Activated effector memory CD4-positive, alpha-beta T cell treated with Interleukin-2 at 50 U/mL for 16 hours (primary cell): ENCODE results near the gene ZNF142.
A peak's percentile ranks its signal among the peaks of the same experiment; 100 is the strongest.
"Not testable (repeated sequence)": the region's sequence is repeated elsewhere in the genome, so short reads cannot be mapped to it uniquely, and the experiment has no call there.

Experiments
- DNase-seq: peaks from one replicate; pipeline ENCODE4 v3.0.0-alpha.2; 2020

The ZNF142 gene, protein sequence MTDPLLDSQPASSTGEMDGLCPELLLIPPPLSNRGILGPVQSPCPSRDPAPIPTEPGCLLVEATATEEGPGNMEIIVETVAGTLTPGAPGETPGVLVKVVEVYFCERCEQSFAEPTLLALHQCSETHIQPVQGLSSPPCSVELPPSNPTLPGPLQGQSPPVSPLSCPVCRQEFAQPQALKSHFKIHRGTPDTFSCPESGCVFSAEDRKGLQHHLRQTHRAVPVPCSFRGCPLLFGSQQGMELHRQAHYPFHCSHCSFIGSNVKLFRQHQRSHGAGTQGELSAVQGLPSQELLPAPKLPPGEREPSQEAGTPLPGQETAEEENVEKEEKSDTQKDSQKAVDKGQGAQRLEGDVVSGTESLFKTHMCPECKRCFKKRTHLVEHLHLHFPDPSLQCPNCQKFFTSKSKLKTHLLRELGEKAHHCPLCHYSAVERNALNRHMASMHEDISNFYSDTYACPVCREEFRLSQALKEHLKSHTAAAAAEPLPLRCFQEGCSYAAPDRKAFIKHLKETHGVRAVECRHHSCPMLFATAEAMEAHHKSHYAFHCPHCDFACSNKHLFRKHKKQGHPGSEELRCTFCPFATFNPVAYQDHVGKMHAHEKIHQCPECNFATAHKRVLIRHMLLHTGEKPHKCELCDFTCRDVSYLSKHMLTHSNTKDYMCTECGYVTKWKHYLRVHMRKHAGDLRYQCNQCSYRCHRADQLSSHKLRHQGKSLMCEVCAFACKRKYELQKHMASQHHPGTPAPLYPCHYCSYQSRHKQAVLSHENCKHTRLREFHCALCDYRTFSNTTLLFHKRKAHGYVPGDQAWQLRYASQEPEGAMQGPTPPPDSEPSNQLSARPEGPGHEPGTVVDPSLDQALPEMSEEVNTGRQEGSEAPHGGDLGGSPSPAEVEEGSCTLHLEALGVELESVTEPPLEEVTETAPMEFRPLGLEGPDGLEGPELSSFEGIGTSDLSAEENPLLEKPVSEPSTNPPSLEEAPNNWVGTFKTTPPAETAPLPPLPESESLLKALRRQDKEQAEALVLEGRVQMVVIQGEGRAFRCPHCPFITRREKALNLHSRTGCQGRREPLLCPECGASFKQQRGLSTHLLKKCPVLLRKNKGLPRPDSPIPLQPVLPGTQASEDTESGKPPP (N-terminal part only)

DNA sequence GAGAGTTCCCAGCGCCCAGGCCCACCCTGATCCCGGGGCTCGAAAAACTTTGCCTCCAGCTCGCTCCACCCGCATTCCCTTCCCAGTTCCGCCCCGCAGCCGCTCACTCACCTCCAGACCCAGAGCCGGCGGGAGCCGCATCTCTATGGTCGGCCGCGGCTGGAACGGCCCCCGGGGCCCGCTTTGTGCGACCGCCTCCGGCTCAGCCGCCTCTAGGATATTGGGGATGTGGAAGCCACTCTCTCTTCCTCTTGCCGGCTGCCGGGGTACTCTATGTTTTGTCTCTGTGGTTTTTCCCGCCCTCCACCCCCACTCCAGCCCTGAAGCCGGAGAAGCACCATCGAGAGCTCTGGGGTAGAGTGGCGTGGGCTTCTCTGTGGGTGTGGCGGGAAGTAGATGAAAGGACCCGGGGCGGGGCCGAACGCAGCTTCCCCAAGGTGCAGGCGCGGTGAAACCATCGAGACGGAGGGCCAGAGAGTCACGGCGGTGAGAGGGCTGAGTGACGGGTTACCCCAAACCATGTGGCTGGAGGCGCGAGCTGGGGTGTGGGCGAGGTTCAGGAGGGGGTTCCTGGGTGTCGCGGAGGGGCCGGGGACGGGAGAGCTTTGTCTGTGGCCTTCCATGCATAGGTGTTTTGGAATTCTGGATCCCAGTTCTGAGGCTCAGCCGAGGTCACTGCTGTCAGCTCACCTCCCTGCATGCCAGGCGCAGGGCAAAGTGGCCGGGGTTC is at the start of gene ZNF142, which contains the start of gene BCS1L:
Gene ZNF142, minus strand, starts transcription at position 366 of the 730 bp plus-strand sequence. CDS start 3,194 bp downstream, outside the sequence.
Gene BCS1L, plus strand, starts transcription at position 426 of the 730 bp plus-strand sequence. CDS start 1,305 bp downstream, outside the sequence.
- peak; percentile 91 for DNase-seq

DNA sequence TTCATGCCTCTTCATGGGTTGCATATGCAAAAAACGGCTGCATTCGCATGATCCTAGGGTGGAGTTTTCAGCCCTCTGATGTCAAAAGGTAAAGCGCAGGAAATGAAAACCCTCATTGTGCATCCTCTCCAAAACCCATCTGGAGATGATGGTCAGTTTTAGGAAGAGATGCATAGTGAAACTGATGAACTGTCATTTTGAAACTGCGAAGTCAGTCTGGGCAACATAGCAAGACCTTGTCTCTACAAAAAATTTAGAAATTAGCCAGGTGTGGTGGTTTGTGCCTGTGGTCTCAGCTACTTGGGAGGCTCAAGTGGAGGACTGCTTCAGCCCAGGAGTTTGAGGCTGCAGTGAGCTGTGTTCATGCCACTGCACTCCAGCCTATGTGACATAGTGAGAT is 48.7 kb upstream of the ZNF142 start:
- no peak for DNase-seq

- no peak for DNase-seq
Measured at GRCh38 chr2:218703341-218703740, 43.9 kb upstream of the ZNF142 start.

- no peak for DNase-seq
Measured at GRCh38 chr2:218701806-218702205, 42.4 kb upstream of the ZNF142 start.

DNA sequence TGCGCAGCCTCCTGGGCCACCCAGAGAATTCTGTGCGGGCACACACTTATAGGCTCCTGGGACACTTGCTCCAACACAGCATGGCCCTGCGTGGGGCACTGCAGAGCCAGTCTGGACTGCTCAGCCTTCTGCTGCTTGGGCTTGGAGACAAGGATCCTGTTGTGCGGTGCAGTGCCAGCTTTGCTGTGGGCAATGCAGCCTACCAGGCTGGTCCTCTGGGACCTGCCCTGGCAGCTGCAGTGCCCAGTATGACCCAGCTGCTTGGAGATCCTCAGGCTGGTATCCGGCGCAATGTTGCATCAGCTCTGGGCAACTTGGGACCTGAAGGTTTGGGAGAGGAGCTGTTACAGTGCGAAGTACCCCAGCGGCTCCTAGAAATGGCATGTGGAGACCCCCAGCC is 39.5 kb upstream of the ZNF142 start:
- no peak for DNase-seq

DNA sequence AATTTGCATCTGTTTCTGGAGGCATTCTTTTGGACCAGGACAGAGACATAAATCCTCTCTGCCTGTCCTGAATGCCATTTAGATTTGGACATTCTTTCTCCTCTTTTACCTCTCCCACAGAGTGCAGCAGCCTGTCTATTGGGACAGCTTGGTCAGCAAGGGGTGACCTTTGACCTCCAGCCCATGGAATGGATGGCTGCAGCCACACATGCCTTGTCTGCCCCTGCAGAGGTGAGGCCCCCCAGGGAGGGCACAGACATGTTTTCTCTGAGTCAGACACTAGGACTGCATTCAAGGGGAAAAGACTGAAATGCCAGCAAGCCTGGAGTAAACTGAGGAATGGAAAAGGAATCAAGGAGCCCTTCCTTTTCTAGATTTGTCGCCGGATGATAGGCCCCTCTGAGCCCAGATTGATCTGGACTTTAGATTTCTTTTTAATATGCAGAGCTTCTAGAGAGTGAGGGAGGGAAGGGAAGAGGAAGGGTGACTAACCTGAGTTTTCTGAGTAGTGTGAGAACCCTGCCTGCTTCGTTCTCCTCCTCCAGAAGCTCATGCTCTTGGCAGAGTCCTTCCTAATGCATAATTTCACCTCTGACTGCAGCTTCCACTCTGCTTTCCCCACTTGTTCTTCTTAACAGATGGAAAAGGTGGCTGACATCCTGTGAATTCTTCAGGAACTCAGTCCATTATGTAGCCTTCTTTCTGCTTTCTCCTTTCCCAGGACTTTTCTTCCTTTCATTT is 35.2 kb upstream of the ZNF142 start:
- no peak for DNase-seq

DNA sequence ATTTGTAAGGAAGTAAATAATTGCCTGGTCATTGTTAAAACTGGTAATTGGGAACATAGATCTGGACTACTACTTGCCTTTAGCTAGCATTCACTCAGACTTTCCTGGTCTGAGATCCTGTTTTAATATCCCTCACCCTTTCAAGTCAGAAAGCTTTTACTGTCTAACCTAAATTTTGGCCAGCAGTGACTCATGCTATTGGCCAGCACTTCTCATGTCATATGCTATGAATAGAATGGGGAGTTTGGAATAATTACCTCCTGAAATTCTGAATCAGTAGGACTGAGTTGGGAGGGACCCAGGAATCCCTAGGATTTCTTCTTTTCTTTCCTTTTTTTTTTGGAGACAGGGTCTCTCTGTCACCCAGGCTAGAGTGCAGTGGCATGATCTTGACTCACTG is 31.8 kb upstream of the ZNF142 start:
- no peak for DNase-seq

DNA sequence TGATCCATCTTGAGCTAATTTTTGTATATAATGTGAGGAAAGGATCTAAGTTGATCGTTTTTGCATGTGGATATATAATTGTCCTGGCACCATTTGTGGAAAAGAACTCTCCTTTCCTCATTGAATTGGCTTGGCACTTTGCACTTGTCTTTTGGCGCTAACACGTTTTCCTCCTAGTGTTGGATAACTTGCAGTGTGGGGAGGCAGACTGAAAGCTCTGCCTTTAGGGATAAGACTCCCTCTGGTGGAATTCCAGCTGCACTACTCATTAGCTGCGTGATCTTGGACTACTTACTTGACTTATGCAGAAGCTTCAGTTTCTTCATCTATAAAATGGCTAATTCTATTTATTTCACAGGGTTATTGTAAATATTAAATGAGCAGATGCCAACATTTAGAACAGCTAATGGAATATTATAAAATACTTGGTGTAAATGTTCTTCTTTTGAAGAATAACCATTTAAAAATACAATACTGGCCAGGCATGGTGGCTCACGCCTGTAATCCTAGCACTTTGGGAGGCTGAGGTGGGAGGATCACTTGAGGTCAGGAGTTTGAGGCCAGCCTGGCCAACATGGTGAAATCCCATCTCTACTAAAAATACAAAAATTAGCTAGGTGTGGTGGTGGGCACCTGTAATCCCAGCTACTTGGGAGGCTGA is 28.1 kb upstream of the ZNF142 start:
- not testable (repeated sequence) for DNase-seq

- no peak for DNase-seq
Measured at GRCh38 chr2:218680061-218680460, 20.6 kb upstream of the ZNF142 start.

DNA sequence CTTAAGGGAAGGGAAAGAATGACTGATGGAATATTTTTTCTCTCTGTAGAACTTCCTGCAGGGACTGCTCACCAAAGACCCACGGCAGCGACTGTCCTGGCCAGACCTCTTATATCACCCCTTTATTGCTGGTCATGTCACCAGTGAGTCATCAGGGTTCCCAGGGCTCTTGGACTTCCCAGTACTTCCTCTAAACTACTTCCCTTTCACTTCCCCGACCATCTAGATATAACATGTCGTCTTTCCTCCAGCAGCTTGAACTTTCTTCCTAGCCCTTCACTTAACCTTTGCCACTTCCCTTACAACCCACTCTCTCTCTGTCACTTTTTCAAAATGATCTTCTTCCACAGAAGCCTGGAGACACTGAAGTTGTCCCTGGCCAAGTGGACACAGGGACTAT is 19.7 kb upstream of the ZNF142 start:
- no peak for DNase-seq

- DNase-seq = peak; percentile 72
Measured at GRCh38 chr2:218671654-218672566, 12.5 kb upstream of the ZNF142 start, which contains the start of the genes RNF25 and STK36. Gene RNF25 (minus strand): TSS chr2:218672002. CDS start chr2:218671970, 32 bp downstream. Gene STK36 (plus strand): TSS chr2:218672086. CDS start chr2:218672830, 744 bp downstream.

DNA sequence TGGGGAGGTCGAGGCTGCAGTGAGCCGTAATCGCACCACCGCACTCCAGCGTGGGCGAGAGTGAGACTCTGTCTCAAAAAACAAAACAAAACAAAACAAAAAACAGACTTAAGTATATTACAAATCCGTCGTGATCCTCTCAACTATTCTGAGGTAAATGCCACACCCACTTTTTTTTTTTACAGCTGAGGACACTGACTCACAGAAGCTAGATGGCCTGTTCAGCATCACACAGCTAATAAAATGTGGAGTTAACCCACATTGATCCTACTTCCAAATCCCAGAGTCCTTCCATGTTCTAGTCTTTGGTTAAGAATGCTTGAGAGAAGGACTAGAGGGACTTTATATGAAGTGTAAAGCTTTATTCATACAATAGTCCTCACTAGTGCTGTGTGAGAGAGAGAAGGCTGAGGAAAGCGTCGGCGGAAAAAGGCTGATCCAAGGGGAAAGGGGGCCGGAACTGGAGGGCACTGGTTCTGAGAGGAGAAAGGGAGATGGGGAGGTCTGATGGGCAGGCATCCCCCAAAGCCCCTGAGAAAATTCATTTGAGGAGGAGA is 11.8 kb upstream of the ZNF142 start:
- DNase-seq = no peak

- DNase-seq = no peak
Measured at GRCh38 chr2:218664653-218665052, 5.2 kb upstream of the ZNF142 start.

GRCh38 chr2:218663901-218664300 is 4.5 kb upstream of the ZNF142 start:
- no peak for DNase-seq

- no peak for DNase-seq
Measured at GRCh38 chr2:218662827-218663226, 3.4 kb upstream of the ZNF142 start.

- DNase-seq = no peak
Measured at GRCh38 chr2:218662377-218662776, 3.0 kb upstream of the ZNF142 start.

DNA sequence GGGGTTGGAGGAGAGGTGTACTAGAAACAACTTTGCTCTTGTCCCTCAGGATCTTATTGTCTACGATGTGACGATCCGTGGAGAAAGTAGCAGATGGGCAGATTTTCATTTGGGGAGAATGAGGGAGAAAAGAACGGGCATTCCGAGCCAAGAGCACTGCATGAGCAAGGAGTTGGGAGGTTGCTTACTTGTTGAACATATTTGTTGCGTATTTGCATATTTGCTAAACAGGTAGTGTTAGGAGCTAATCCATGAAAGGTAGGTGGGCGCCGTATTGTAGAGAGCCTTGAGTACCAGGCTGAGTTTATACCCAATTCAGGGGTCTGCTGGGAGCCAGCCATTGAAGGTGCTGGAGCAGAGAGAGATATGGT is 550 bp upstream of the ZNF142 start:
- no peak for DNase-seq

GRCh38 chr2:218658671-218659257 is 659 bp downstream of the ZNF142 start:
- DNase-seq = peak; percentile 22

DNA sequence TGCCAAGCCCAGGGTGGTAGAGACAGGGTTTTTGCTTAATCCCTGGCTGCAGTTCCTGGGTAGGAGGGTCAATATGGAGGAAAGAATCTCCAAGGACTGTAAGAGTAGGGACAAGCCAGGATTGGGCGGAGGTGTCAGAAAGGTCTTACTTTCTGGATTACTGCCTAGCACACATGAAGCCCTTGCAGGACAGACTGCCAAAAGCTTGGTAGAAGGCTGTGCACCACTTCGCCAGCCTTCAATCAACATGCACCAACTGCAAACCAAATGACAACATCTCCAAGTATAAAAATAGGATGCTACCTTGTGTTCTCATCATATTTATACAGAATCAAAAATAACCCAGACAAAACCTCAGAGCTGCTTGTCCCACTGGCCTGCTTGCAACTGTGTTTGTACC is 3.7 kb downstream of the ZNF142 start:
- no peak for DNase-seq
